GM13976 (cell line): ENCODE results near the gene RNF126.

Experiments used
- DNase-seq: peaks from one replicate; pipeline ENCODE4 v3.0.0; 2012; ENCODE audit warnings: low spot score
- in situ Hi-C: fragments of 300-500 bp; cut with MboI; formaldehyde crosslinking; loops from one replicate; pipeline ENCODE4 v1.12.0; 2022; ENCODE audit warnings: low sequenced_read_pairs, mixed read lengths, inconsistent platforms; ENCODE audit not compliant: unreplicated experiment
- TF ChIP-seq, protein P1 (sequence below): IDR thresholded peaks from 2 replicates; pipeline ENCODE4 v1.5.1; 2012; ENCODE audit warnings: borderline replicate concordance, mild to moderate bottlenecking; ENCODE audit not compliant: insufficient read depth; ENCODE audit errors: extremely low read depth, missing control alignments, control extremely low read depth

Gene RNF126

DNA sequence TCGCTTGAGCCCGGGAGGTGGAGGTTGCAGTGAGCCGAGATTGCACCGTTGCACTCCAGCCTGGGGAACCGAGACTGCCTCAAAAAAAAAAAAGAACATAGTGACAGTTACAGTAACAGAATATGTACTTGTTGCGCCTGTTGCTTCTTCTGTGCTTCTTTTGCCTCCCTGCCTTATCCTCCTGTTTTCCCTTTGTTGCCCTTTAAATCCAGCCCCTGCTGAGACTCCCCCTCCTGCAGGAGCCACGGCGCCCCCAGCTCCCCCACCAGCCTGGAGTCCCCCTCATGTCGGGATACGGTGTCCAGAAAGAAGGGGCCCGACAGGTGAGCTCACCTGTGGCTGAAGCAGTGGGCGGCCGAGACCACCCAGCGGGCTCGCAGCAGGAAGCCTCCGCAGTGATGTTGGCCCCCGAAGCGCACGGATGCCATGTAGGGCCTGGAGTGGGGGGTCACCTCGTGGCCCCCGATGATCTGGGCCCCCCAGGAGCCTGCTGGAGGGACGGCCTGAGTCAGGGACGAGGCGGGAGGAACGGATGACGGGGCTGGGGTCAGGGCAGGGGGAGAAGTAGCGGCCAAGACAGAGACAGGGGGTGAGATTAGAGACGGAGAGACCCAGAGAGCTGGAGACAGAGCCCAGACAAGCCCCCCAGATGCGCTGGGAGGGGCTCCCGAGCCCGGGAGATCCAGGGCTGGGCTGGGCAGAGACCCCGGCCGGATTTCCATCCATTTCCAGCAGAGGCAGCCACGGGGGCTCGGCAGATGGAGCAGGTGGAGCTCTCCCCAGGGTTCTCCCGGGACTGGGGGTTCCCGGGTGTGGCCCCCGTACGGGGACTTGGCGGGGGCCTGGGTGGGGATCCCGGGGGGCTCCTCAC is 31.7 kb upstream of the RNF126 start:
- no peak for DNase-seq
- in situ Hi-C loops: no loop called here
- TF ChIP-seq, protein P1, sequence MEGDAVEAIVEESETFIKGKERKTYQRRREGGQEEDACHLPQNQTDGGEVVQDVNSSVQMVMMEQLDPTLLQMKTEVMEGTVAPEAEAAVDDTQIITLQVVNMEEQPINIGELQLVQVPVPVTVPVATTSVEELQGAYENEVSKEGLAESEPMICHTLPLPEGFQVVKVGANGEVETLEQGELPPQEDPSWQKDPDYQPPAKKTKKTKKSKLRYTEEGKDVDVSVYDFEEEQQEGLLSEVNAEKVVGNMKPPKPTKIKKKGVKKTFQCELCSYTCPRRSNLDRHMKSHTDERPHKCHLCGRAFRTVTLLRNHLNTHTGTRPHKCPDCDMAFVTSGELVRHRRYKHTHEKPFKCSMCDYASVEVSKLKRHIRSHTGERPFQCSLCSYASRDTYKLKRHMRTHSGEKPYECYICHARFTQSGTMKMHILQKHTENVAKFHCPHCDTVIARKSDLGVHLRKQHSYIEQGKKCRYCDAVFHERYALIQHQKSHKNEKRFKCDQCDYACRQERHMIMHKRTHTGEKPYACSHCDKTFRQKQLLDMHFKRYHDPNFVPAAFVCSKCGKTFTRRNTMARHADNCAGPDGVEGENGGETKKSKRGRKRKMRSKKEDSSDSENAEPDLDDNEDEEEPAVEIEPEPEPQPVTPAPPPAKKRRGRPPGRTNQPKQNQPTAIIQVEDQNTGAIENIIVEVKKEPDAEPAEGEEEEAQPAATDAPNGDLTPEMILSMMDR: no peak

DNA sequence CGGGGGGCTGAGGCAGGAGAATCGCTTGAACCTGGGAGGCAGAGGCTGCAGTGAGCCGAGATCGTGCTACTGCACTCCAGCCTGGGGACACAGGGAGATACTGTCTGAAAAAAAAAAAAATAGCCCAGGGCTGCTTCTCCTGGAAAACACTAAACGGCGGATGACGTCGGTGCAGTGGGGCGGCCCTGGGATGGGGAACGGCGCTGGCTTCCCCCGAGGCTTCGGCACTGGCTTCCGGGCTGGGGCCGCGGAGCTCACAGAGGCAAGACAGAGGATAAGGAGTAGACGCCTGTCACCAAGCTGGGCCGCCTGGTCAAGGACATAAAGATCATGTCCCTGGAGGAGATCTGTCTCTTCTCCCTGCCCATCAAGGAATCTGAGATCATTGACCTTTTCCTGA is 27.2 kb upstream of the RNF126 start:
- TF ChIP-seq, protein P1: no peak
- in situ Hi-C loops: no loop called here
- no peak for DNase-seq

DNA sequence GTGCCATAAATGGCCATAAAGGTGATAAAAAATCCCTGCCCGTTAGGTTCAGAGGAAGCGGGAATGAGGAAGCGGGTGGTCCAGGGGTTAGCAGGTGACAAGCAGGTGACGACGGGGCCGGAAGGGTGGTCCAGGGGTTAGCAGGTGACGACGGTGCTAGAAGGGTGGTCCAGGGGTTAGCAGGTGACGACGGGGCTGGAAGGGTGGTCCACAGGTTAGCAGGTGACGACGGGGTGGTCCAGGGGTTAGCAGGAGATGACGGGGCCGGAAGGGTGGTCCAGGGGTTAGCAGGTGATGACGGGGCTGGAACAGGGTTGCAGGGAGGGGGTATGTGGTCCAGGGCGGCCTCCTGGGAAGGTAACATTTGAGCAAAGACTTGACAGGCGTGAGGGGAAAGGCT is 26.0 kb upstream of the RNF126 start:
- TF ChIP-seq, protein P1: no peak
- in situ Hi-C loops: no loop called here
- no peak for DNase-seq

DNA sequence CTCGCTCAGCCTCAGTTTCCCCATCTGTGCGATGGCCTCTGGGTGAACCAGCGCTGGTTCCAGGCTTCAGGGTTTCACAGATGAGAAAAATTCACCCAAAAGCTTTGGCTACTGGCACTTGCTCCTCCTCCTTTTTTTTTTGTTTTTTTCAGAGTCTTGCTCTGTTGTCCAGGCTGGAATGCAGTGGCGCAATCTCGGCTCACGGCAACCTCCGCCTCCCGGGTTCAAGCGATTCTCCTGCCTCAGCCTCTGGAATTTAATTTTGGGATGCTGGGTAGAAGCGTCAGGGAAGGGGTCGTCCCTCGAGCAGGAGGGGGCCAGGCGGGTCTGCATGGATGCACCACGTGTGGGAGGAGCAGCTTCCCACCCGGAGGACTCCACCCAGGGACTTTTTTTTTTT is 25.2 kb upstream of the RNF126 start:
- TF ChIP-seq, protein P1: no peak
- DNase-seq: no peak
- in situ Hi-C loops: no loop called here

DNA sequence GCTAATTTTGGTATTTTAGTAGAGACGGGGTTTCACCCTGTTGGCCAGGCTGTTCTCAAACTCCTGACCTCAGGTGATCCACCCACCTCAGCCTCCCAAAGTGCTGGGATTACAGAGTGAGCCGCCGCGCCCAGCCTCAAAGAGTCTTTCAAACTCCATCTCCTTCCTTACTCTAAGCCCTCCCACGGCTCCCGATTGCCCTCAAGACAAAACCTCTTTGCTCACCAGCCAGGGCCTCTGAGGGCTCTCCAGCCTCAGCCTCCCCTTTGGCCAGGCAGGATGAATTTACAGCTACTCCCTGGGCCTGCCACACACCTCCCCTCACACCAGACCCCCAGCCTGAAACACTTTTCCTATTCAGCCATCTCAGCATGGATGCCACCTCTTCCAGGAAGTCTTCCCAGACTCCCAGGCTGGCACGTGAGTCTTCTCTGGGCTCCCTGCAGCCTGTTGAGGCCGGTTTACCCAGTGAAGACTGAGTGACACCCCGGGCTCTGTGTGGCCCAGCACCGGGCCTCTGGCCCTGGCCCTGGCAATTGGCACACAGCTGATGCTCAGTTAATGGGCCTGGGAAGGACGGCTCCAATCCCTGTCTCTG is 24.7 kb upstream of the RNF126 start:
- no peak for DNase-seq
- in situ Hi-C loops: no loop called here
- TF ChIP-seq, protein P1: no peak

DNA sequence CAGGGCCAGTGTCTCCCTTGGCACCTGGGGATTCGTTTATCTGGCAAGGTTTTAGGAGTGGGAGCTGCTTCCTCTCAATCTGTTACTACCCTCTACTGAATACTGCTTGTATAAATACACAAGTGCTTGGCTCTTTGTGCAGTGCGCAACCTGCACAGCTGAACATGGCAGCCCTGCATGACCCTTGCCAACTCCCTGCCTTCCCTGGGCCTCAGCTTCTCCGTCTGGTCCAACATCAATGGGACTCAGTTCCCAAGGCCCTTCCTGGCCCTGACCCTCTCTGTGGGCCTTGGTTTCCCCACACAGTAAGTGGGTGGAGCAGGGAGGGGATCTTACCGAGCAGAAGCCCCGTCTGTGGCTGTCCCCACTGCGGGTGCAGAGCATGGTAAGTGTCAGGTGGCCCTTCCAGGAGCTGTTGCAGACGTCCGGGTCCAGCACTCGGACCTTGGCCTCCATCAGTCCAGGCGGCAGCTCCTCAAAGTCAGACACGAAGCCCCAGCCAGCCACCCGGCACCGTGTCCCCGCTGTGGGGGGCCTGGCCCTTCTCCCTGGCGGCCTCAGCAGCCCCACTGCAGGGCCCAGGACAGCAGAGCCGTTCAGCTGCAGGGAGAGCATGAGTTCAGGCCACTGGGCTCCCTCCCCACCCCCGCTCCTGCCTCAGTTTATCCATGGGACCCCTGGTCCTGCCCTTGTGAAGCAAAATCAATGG is 23.7 kb upstream of the RNF126 start:
- in situ Hi-C loops: no loop called here
- TF ChIP-seq, protein P1: no peak
- DNase-seq: no peak
